Breast epithelium (tissue), 4 donors: ENCODE data around the gene ABR. TPM values are rescaled to one million over a fixed set of nuclear protein-coding genes. Genes with fewer than 3 reads are reported as not detected.

ENCODE experiments used
- DNase-seq, 2 donors: peaks; one replicate each; pipeline ENCODE4 v3.0.0-alpha.2; 2019; ENCODE audit warnings: low spot score in 2 of 2
- H3K27ac ChIP-seq, 2 donors: fragments of 200-600 bp; sonication (generic) in 1 of 2; one replicate each; pipeline ENCODE4 v1.5.1; 2016 to 2019; ENCODE audit warnings: mild to moderate bottlenecking in 1 of 2
- H3K27me3 ChIP-seq, 2 donors: fragments of 200-600 bp; sonication (generic) in 1 of 2; one replicate each; pipeline versions ENCODE4 v1.5.1 to v1.6.0; 2017 to 2019; ENCODE audit warnings: control low read depth in 1 of 2, mild to moderate bottlenecking in 1 of 2
- H3K36me3 ChIP-seq: fragments of 200-600 bp; one replicate; pipeline ENCODE4 v1.5.1; 2019
- H3K4me1 ChIP-seq, 2 donors: fragments of 200-600 bp; sonication (generic); one replicate each; pipeline ENCODE4 v1.5.1; 2016 to 2019; ENCODE audit warnings: control low read depth in 1 of 2
- H3K4me3 ChIP-seq, 3 donors: fragments of 200-600 bp; sonication (generic); 1 replicate in 2 of 3; 2 replicates in 1 of 3; pipeline ENCODE4 v1.5.1; 2016 to 2019; ENCODE audit warnings: mild to moderate bottlenecking in 3 of 3, moderate library complexity in 2 of 3
- H3K9me3 ChIP-seq, 2 donors: fragments of 200-600 bp; sonication (generic) in 1 of 2; one replicate each; pipeline ENCODE4 v1.5.1; 2016 to 2019; ENCODE audit warnings: control low read depth in 1 of 2
- CTCF ChIP-seq, 3 donors: fragments of 450-650 bp; IDR thresholded peaks; one replicate each; pipeline ENCODE4 v1.5.1; 2016 to 2017; ENCODE audit warnings: antibody characterized with exemption in 3 of 3, mild to moderate bottlenecking in 3 of 3, moderate library complexity in 3 of 3
- POLR2A ChIP-seq: fragments of 450-650 bp; IDR thresholded peaks from one replicate; pipeline ENCODE4 v1.6.1; 2016; ENCODE audit warnings: antibody characterized with exemption, mild to moderate bottlenecking, moderate library complexity
- POLR2AphosphoS5 ChIP-seq, 3 donors: sonication (generic); formaldehyde crosslinking; IDR thresholded peaks; one replicate each; pipeline ENCODE4 v1.6.1; 2017; ENCODE audit warnings: antibody characterized with exemption in 3 of 3
- intact Hi-C: fragments of 100-400 bp; cut with DNase I; formaldehyde crosslinking; loops from one replicate; pipeline ENCODE4 v1.15.1; 2023; ENCODE audit warnings: low total_unique reads
- total RNA-seq, 3 donors: library from RNA; depleted of rRNA; stranded (reverse); fragments of >200 nt; gene quantifications; one replicate each; pipeline ENCODE4 v1.1.0, GENCODE V29; 2016

ABR gene
- total RNA-seq, 3 donors from 2014 or later = 63.5 to 77.0 (median 75.0) TPM

DNA sequence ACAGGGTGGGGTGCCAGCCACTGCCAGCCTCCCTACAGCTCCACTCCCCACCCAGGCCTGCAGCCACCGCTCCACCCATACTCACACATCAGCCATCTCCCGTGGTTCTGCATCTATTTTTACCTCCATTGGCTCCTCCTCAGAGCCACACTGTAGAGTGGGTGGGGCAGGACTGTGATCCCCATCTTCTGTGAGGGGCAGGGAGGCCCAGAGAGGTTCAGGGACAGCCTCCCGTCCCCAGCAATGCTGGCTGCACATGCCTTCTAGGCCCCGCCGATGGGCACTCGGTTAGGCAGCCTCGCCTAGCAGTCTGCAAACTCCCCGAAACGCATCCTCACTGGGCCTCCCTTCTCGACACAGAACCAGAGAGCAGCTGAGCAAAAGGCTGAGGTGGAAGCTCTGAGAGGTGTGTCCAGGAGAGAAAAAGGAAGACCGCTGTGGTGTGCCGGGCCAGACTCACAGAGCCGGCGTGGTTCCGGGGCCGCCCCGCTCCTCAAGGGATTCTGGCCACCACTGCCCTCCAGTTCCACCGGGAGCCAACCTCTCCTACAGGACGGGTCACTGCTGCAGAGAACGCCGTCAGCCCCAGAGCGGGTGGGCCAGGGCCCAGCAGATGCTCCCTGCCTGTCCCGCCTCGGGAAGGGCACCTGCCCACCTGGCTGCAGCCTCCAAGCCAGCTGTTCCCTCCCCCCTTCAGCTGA, 71.9 kb downstream of the ABR start:
- no peak for DNase-seq
- Histone ChIP-seq H3K4me3 (peak overlapping the region; percentile 60 to 86 (median 78)), H3K9me3 (no peaks in the 10 kb centered on the region), H3K27me3 (no peaks in the 10 kb centered on the region), H3K27ac (peak overlapping the region; percentile 92 to 93), H3K36me3 (no peaks in the 10 kb centered on the region), H3K4me1 (peaks cover 15 to 19% of the 10 kb centered on the region in 2 donors)
- intact Hi-C loops = no loop called here
- no peak for TF ChIP-seq CTCF (IDR thresholded peaks at IDR 0.05)
- TF ChIP-seq POLR2A = no peak
- no peak for TF ChIP-seq POLR2AphosphoS5 (IDR thresholded peaks at IDR 0.05)

DNA sequence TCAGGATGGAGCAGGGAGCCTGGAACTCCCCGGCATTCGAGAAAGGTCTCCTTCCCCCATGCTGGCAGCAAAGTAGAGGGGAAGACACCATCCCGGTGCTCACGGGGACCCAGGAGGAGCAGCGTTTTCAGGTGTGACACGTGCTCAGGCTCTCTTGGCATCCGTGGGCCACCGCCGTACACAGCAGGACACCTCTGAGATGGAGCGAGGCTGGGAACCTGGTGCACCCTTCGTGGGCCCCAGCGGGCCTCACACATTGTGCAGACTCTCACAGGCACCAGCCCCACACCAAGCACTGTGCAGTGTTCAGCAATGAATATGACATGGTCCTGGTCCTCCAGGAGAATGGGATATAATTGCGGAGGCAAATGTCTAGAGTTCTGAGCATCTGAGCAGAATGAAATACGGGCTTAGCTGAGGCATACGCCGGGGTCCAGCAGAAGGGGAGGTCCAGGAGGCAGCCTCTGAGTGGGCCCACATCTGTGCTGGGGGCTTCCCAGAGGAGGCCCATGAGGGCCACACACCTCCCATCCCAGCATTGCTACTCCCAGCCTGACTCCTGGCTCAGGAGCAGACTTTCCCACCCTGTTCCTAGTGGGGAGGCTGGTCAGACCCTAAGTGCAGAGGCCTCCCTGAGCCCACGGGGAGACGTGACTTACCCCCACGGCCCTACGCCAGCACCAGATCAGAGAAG, 72.6 kb downstream of the ABR start:
- intact Hi-C loops = no loop called here
- TF ChIP-seq CTCF (IDR thresholded peaks at IDR 0.05) (no peak), POLR2AphosphoS5 (IDR thresholded peaks at IDR 0.05) (no peak), POLR2A (no peak)
- H3K9me3 ChIP-seq = no peaks in the 10 kb centered on the region
- H3K4me3 ChIP-seq = peak overlapping the region in 2 of 3 donors; percentile 78 to 86
- H3K27ac ChIP-seq = peak overlapping the region; percentile 92 to 93
- H3K27me3 ChIP-seq = no peaks in the 10 kb centered on the region
- peaks cover 15 to 19% of the 10 kb centered on the region in 2 donors for H3K4me1 ChIP-seq
- no peak for DNase-seq
- H3K36me3 ChIP-seq = no peaks in the 10 kb centered on the region

GRCh38 chr17:1104222-1104621, 75.6 kb downstream of the ABR start:
- H3K36me3 ChIP-seq = no peaks in the 10 kb centered on the region
- intact Hi-C loops = no loop called here
- H3K27me3 ChIP-seq = no peaks in the 10 kb centered on the region
- no peak overlapping the region for H3K27ac ChIP-seq
- no peak overlapping the region for H3K4me3 ChIP-seq
- TF ChIP-seq POLR2A (no peak), POLR2AphosphoS5 (IDR thresholded peaks at IDR 0.05) (no peak), CTCF (IDR thresholded peaks at IDR 0.05) (no peak)
- peaks cover 8 to 13% of the 10 kb centered on the region in 2 donors for H3K4me1 ChIP-seq
- no peak for DNase-seq
- H3K9me3 ChIP-seq = no peaks in the 10 kb centered on the region

DNA sequence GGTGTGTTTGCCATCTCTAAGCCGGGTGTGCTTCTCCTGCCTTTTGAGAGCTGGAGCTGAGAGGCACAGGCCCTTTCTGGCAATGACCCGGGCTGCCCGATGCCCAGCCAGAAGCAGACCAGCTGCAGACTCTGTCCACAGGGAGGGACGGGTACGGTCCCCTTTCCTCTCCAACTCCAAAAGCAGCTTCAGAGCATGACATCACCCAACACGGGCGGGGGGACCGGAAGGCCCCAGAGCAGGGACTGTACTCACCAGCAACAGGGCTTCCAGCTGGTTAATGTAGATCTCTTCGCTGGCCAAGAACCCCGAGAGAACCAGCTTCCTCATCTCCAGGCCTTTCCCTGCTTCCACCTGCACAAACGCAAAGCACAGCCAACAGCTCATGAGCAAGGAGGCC, 79.4 kb downstream of the ABR start:
- intact Hi-C loops = no loop called here
- Histone ChIP-seq H3K9me3 (no peaks in the 10 kb centered on the region), H3K27ac (no peak overlapping the region), H3K4me1 (peaks cover 3 to 10% of the 10 kb centered on the region in 2 donors), H3K4me3 (no peak overlapping the region), H3K27me3 (no peaks in the 10 kb centered on the region), H3K36me3 (no peaks in the 10 kb centered on the region)
- TF ChIP-seq POLR2AphosphoS5 (IDR thresholded peaks at IDR 0.05) (no peak), POLR2A (no peak), CTCF (IDR thresholded peaks at IDR 0.05) (no peak)
- DNase-seq = no peak

DNA sequence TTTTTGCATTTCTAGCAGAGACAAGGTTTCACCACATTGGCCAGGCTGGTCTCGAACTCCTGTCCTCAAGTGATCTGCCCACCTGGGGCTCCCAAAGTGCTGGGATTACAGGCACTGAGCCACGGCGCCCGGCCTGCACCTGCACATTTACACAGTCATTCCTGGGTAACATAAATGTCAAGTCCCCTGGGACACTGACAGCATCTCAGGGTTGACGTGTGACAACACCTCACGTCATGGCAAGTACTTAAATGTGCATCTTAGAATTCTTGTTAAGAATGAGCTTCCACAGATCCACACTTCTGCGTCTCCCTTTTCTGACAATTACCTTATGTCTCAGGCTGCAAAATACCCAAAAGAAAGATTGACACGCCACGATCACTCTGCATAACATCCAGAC, 80.5 kb downstream of the ABR start:
- TF ChIP-seq POLR2A (no peak), CTCF (IDR thresholded peaks at IDR 0.05) (no peak), POLR2AphosphoS5 (IDR thresholded peaks at IDR 0.05) (no peak)
- H3K27ac ChIP-seq = no peak overlapping the region
- H3K4me1 ChIP-seq = peaks cover 3 to 10% of the 10 kb centered on the region in 2 donors
- H3K4me3 ChIP-seq = no peak overlapping the region
- DNase-seq = no peak
- intact Hi-C loops = no loop called here
- H3K27me3 ChIP-seq = no peaks in the 10 kb centered on the region
- no peaks in the 10 kb centered on the region for H3K9me3 ChIP-seq
- H3K36me3 ChIP-seq = no peaks in the 10 kb centered on the region
